Stomach (tissue), 9 donors: ENCODE data around the gene NCOA6. TPM values are rescaled to one million over a fixed set of nuclear protein-coding genes. Genes with fewer than 3 reads are reported as not detected.

Experiments used
- DNase-seq, 2 donors: peaks; one replicate each; pipeline versions ENCODE4 v3.0.0 to v3.0.0-alpha.2; 2013 to 2019
- H3K27ac ChIP-seq, 5 donors: fragments of 200-600 bp in 4 of 5; sonication (generic) in 4 of 5; one replicate each; pipeline ENCODE4 v1.5.1; 2013 to 2019; ENCODE audit warnings: mild to moderate bottlenecking in 1 of 5, moderate library complexity in 1 of 5
- H3K27me3 ChIP-seq, 3 donors: fragments of 200-600 bp; sonication (generic); one replicate each; pipeline ENCODE4 v1.5.1; 2017 to 2019; ENCODE audit warnings: mixed run types in 1 of 3
- H3K36me3 ChIP-seq, 4 donors: fragments of 200-600 bp; sonication (generic); 1 replicate in 3 of 4; 2 replicates in 1 of 4; pipeline ENCODE4 v1.5.1; 2016 to 2019
- H3K4me1 ChIP-seq, 4 donors: fragments of 200-600 bp; sonication (generic); one replicate each; pipeline ENCODE4 v1.5.1; 2016 to 2019
- H3K4me3 ChIP-seq, 4 donors: fragments of 200-600 bp; sonication (generic) in 3 of 4; one replicate each; pipeline ENCODE4 v1.5.1; 2016 to 2019; ENCODE audit warnings: mild to moderate bottlenecking in 1 of 4
- H3K9me3 ChIP-seq, 4 donors: fragments of 200-600 bp; sonication (generic); one replicate each; pipeline ENCODE4 v1.5.1; 2016 to 2019
- CTCF ChIP-seq, 7 experiments: fragments of 450-650 bp in 4 of 7; fragments of 200-600 bp in 3 of 7; sonication (generic) in 3 of 7; IDR thresholded peaks; one replicate each; pipeline ENCODE4 v1.5.1; 2016 to 2019; ENCODE audit warnings: antibody characterized with exemption in 7 of 7, control low read depth in 2 of 7, mild to moderate bottlenecking in 1 of 7
- EP300 ChIP-seq: sonication (generic); formaldehyde crosslinking; IDR thresholded peaks from one replicate; pipeline ENCODE4 v1.6.1; 2017; ENCODE audit warnings: antibody characterized with exemption
- POLR2A ChIP-seq, 4 donors: fragments of 450-650 bp; IDR thresholded peaks; one replicate each; pipeline ENCODE4 v1.6.1; 2016; ENCODE audit warnings: antibody characterized with exemption in 4 of 4, control low read depth in 2 of 4, mild to moderate bottlenecking in 1 of 4, moderate library complexity in 1 of 4
- POLR2AphosphoS5 ChIP-seq, 3 donors: sonication (generic); formaldehyde crosslinking; IDR thresholded peaks; one replicate each; pipeline ENCODE4 v1.6.1; 2016; ENCODE audit warnings: antibody characterized with exemption in 3 of 3
- WGBS, 5 donors: extraction: QIAGEN DNeasy Blood & Tissue Kit in 3 of 5; methylation state at CpG; one replicate each; pipeline versions ENCODE4 v1.1.5 to v1.1.7; 2013 to 2018; 5-methylcytosine and 5-hydroxymethylcytosine counted together
- intact Hi-C: fragments of 100-400 bp; cut with DNase I; formaldehyde crosslinking; loops from one replicate; pipeline ENCODE4 v1.15.1; 2023; ENCODE audit warnings: low total_unique reads
- polyA plus RNA-seq, 3 donors: library from polyadenylated mRNA; stranded (reverse); fragments of 200-250 nt; gene quantifications; one replicate each; pipeline ENCODE4 v1.2.3, GENCODE V29; 2013
- total RNA-seq, 5 donors: library from RNA; depleted of rRNA; stranded (reverse); fragments of >200 nt; gene quantifications; one replicate each; pipeline versions ENCODE4 v1.1.0 to v1.2.3, GENCODE V29; 2014 to 2016
- donor health status: healthy with polysubstance abuse.
- donor health status: Bipolar disorder and iron deficiency.
- donor health status: healthy.

Gene NCOA6
- total and polyA plus RNA-seq, 8 donors, result 9.7 to 63.8 (median 20.7) TPM

GRCh38 chr20:34748709-34749108 lies 76.7 kb downstream of the NCOA6 start:
- no peaks in the 10 kb centered on the region for H3K4me1 ChIP-seq
- TF ChIP-seq POLR2A (IDR thresholded peaks at IDR 0.05) (no peak), CTCF (IDR thresholded peaks at IDR 0.05) (no peak), EP300 (no peak), POLR2AphosphoS5 (IDR thresholded peaks at IDR 0.05) (no peak)
- no peak overlapping the region for H3K27ac ChIP-seq
- H3K9me3 ChIP-seq, result no peaks in the 10 kb centered on the region
- no peak overlapping the region for H3K4me3 ChIP-seq
- no peaks in the 10 kb centered on the region for H3K27me3 ChIP-seq
- WGBS, 5 donors, result 56 to 88% (median 79%) methylated on average over 2 of the region's 2 CpGs
- no peak for DNase-seq
- intact Hi-C loops, result no loop called here
- peaks cover 34 to 98% (median 92%) of the 10 kb centered on the region in 4 donors for H3K36me3 ChIP-seq

GRCh38 chr20:34747479-34747878 lies 78.0 kb downstream of the NCOA6 start:
- no peaks in the 10 kb centered on the region for H3K27me3 ChIP-seq
- intact Hi-C loops, result no loop called here
- H3K36me3 ChIP-seq, result peaks cover 45 to 98% (median 93%) of the 10 kb centered on the region in 4 donors
- H3K9me3 ChIP-seq, result no peaks in the 10 kb centered on the region
- no peak overlapping the region for H3K27ac ChIP-seq
- no peaks in the 10 kb centered on the region for H3K4me1 ChIP-seq
- TF ChIP-seq CTCF (IDR thresholded peaks at IDR 0.05) (no peak), POLR2AphosphoS5 (IDR thresholded peaks at IDR 0.05) (no peak), POLR2A (IDR thresholded peaks at IDR 0.05) (no peak), EP300 (no peak)
- no peak for DNase-seq
- no peak overlapping the region for H3K4me3 ChIP-seq
- WGBS, 5 donors, result 65 to 75% (median 72%) methylated on average over 2 of the region's 2 CpGs

GRCh38 chr20:34746674-34747073 lies 78.8 kb downstream of the NCOA6 start:
- peaks cover 50 to 98% (median 94%) of the 10 kb centered on the region in 4 donors for H3K36me3 ChIP-seq
- WGBS, 5 donors, result 58 to 78% (median 75%) methylated on average over 3 of the region's 3 CpGs
- no peaks in the 10 kb centered on the region for H3K9me3 ChIP-seq
- no peaks in the 10 kb centered on the region for H3K4me1 ChIP-seq
- H3K27me3 ChIP-seq, result no peaks in the 10 kb centered on the region
- TF ChIP-seq CTCF (IDR thresholded peaks at IDR 0.05) (no peak), POLR2AphosphoS5 (IDR thresholded peaks at IDR 0.05) (no peak), EP300 (no peak), POLR2A (IDR thresholded peaks at IDR 0.05) (no peak)
- no peak for DNase-seq
- no peak overlapping the region for H3K27ac ChIP-seq
- intact Hi-C loops, result no loop called here
- no peak overlapping the region for H3K4me3 ChIP-seq

- H3K27me3 ChIP-seq, result no peaks in the 10 kb centered on the region
- H3K4me1 ChIP-seq, result no peaks in the 10 kb centered on the region
- H3K4me3 ChIP-seq, result no peak overlapping the region
- intact Hi-C loops, result no loop called here
- no peaks in the 10 kb centered on the region for H3K9me3 ChIP-seq
- H3K27ac ChIP-seq, result no peak overlapping the region
- DNase-seq, result no peak
- WGBS, 5 donors, result 43 to 64% (median 58%) methylated on average over 1 of the region's 1 CpG
- peaks cover 47 to 100% (median 97%) of the 10 kb centered on the region in 4 donors for H3K36me3 ChIP-seq
- no peak for TF ChIP-seq POLR2A (IDR thresholded peaks at IDR 0.05)
- TF ChIP-seq EP300, result no peak
- no peak for TF ChIP-seq CTCF (IDR thresholded peaks at IDR 0.05)
- no peak for TF ChIP-seq POLR2AphosphoS5 (IDR thresholded peaks at IDR 0.05)
Observed at GRCh38 chr20:34744847-34745246, 80.6 kb downstream of the NCOA6 start.
